WTC11 (cell line): ENCODE measurements around the gene CDK5RAP2. TPM values are rescaled to one million over a fixed set of nuclear protein-coding genes. Genes with fewer than 3 reads are reported as not detected.

ENCODE experiments used
- ATAC-seq: fragments of 200-7000 bp; cut with Tn5 transposase; 2 replicates; pipeline ENCODE4 v1.10.0; 2021; ENCODE audit warnings: mild to moderate bottlenecking, moderate library complexity
- CTCF ChIA-PET: fragments of 300-600 bp; sonication (Branson Sonifier 250); formaldehyde crosslinking; loops from one replicate; lab custom pipeline; 2021; ENCODE audit warnings: antibody characterized with exemption; lab: Charles Lee
- POLR2A ChIA-PET: fragments of 350-600 bp; sonication (Branson Sonifier 250); formaldehyde crosslinking; loops from one replicate; lab custom pipeline; 2021; ENCODE audit warnings: antibody characterized with exemption; lab: Charles Lee
- DNase-seq: peaks from one replicate; pipeline ENCODE4 v3.0.0; 2021; ENCODE audit warnings: low spot score
- H3K27ac Mint-ChIP-seq: 2 replicates; pipeline ENCODE4 v1.8.0; 2021; ENCODE audit warnings: mixed read lengths
- H3K27me3 Mint-ChIP-seq: 2 replicates; pipeline ENCODE4 v1.8.0; 2021; ENCODE audit warnings: low read depth, mild to moderate bottlenecking, moderate library complexity, mixed read lengths
- H3K36me3 Mint-ChIP-seq: 2 replicates; pipeline ENCODE4 v1.8.0; 2021; ENCODE audit warnings: mixed read lengths
- H3K4me1 Mint-ChIP-seq: 2 replicates; pipeline ENCODE4 v1.8.0; 2022; ENCODE audit warnings: mixed read lengths
- H3K4me3 Mint-ChIP-seq: 2 replicates; pipeline ENCODE4 v1.8.0; 2021; ENCODE audit warnings: mild to moderate bottlenecking, moderate library complexity, mixed read lengths
- H3K9me3 Mint-ChIP-seq: 2 replicates; pipeline ENCODE4 v1.8.0; 2021; ENCODE audit warnings: mixed read lengths
- ATF1 ChIP-seq: sonication (generic); formaldehyde crosslinking; IDR thresholded peaks from 2 replicates; pipeline ENCODE4 v1.8.1; 2023; ENCODE audit warnings: mild to moderate bottlenecking, moderate library complexity, missing genetic modification reagents
- ATF2 ChIP-seq: sonication (generic); formaldehyde crosslinking; IDR thresholded peaks from 2 replicates; pipeline ENCODE4 v1.8.1; 2022; ENCODE audit warnings: low read depth, missing genetic modification reagents, borderline replicate concordance
- CREB1 ChIP-seq: sonication (generic); formaldehyde crosslinking; IDR thresholded peaks from 2 replicates; pipeline ENCODE4 v1.8.0; 2023; ENCODE audit warnings: mild to moderate bottlenecking, missing genetic modification reagents
- ESRRA ChIP-seq: sonication (generic); formaldehyde crosslinking; IDR thresholded peaks from 2 replicates; pipeline ENCODE4 v1.8.1; 2022; ENCODE audit warnings: mild to moderate bottlenecking, missing genetic modification reagents, borderline replicate concordance
- FOXJ3 ChIP-seq: sonication (generic); formaldehyde crosslinking; IDR thresholded peaks from 2 replicates; pipeline ENCODE4 v1.9.0; 2021; ENCODE audit warnings: missing genetic modification reagents, mild to moderate bottlenecking, borderline replicate concordance
- GRHL2 ChIP-seq: fragments of 250-450 bp; sonication (Bioruptor Pico); IDR thresholded peaks from 2 replicates; pipeline ENCODE4 v1.8.0; 2022; ENCODE audit warnings: mild to moderate bottlenecking, moderate library complexity; ENCODE audit not compliant: insufficient replicate concordance, severe bottlenecking
- JUN ChIP-seq: sonication (generic); formaldehyde crosslinking; IDR thresholded peaks from 2 replicates; pipeline ENCODE4 v1.8.0; 2023; ENCODE audit warnings: mild to moderate bottlenecking, missing genetic modification reagents
- MXD4 ChIP-seq: fragments of 250-450 bp; sonication (Bioruptor Pico); IDR thresholded peaks from 2 replicates; pipeline ENCODE4 v1.8.0; 2021; ENCODE audit warnings: mild to moderate bottlenecking, moderate library complexity, borderline replicate concordance
- NR3C1 ChIP-seq: sonication (generic); formaldehyde crosslinking; conservative IDR thresholded peaks from 2 replicates; pipeline ENCODE4 v1.8.1; 2023; ENCODE audit warnings: low read depth, mild to moderate bottlenecking, missing genetic modification reagents
- RELA ChIP-seq: sonication (generic); formaldehyde crosslinking; IDR thresholded peaks from 2 replicates; pipeline ENCODE4 v1.8.1; 2022; ENCODE audit warnings: missing genetic modification reagents, mild to moderate bottlenecking, borderline replicate concordance
- SP1 ChIP-seq: sonication (generic); formaldehyde crosslinking; conservative IDR thresholded peaks from 2 replicates; pipeline ENCODE4 v1.8.1; 2022; ENCODE audit warnings: missing genetic modification reagents
- TP53 ChIP-seq: sonication (generic); formaldehyde crosslinking; IDR thresholded peaks from 2 replicates; pipeline ENCODE4 v1.8.1; 2023; ENCODE audit warnings: mild to moderate bottlenecking, missing genetic modification reagents
- ZNF396 ChIP-seq: fragments of 250-450 bp; sonication (Bioruptor Pico); IDR thresholded peaks from 2 replicates; pipeline ENCODE4 v1.8.0; 2021; ENCODE audit warnings: mild to moderate bottlenecking, moderate library complexity, borderline replicate concordance
- ZNF416 ChIP-seq: fragments of 250-450 bp; sonication (Bioruptor Pico); IDR thresholded peaks from 2 replicates; pipeline ENCODE4 v1.9.0; 2021; ENCODE audit warnings: mild to moderate bottlenecking, inconsistent platforms
- ZNF671 ChIP-seq: fragments of 250-450 bp; sonication (Bioruptor Pico); IDR thresholded peaks from 2 replicates; pipeline ENCODE4 v1.8.0; 2021; ENCODE audit warnings: mild to moderate bottlenecking
- total RNA-seq: library from RNA; stranded (reverse); gene quantifications from 3 replicates; pipeline ENCODE4 v1.2.3, GENCODE V29; 2021
- TF ChIP-seq, protein P1 (sequence below): fragments of 250-450 bp; sonication (Bioruptor Pico); IDR thresholded peaks from 2 replicates; pipeline ENCODE4 v1.8.0; 2021; ENCODE audit warnings: mild to moderate bottlenecking
- TF ChIP-seq, protein P2 (sequence below): sonication (generic); formaldehyde crosslinking; IDR thresholded peaks from 2 replicates; pipeline ENCODE4 v1.8.0; 2023; ENCODE audit warnings: missing genetic modification reagents, mild to moderate bottlenecking, borderline replicate concordance
- TF ChIP-seq, protein P3 (sequence below): fragments of 250-450 bp; sonication (Bioruptor Pico); IDR thresholded peaks from 2 replicates; pipeline ENCODE4 v2.1.2; 2022; ENCODE audit warnings: mild to moderate bottlenecking, moderate library complexity
- TF ChIP-seq, protein P4 (sequence below): sonication (generic); formaldehyde crosslinking; IDR thresholded peaks from 2 replicates; pipeline ENCODE4 v1.8.0; 2022; ENCODE audit warnings: missing genetic modification reagents
- TF ChIP-seq, protein P5 (sequence below): sonication (generic); formaldehyde crosslinking; IDR thresholded peaks from 2 replicates; pipeline ENCODE4 v1.8.1; 2023; ENCODE audit warnings: mild to moderate bottlenecking, missing genetic modification reagents

Gene CDK5RAP2
- total RNA-seq, 1 experiment from 2014 or later: 48.3 TPM

GRCh38 chr9:120627073-120627472, 47.1 kb upstream of the CDK5RAP2 start:
- Mint-ChIP-seq H3K27me3 (peaks cover 3% of the 10 kb centered on the region; the same call in 1 of the 2 replicates), H3K36me3 (no peaks in the 10 kb centered on the region), H3K9me3 (no peaks in the 10 kb centered on the region), H3K4me1 (peaks cover 5% of the 10 kb centered on the region; the same call in 1 of the 2 replicates), H3K4me3 (no peak overlapping the region), H3K27ac (no peak overlapping the region)
- ATAC-seq (no peak), DNase-seq (no peak)
- TF ChIP-seq ESRRA (CRISPR knock-in tag): no peak
- TF ChIP-seq ZNF396 (CRISPR knock-in tag): no peak
- TF ChIP-seq, protein P1, sequence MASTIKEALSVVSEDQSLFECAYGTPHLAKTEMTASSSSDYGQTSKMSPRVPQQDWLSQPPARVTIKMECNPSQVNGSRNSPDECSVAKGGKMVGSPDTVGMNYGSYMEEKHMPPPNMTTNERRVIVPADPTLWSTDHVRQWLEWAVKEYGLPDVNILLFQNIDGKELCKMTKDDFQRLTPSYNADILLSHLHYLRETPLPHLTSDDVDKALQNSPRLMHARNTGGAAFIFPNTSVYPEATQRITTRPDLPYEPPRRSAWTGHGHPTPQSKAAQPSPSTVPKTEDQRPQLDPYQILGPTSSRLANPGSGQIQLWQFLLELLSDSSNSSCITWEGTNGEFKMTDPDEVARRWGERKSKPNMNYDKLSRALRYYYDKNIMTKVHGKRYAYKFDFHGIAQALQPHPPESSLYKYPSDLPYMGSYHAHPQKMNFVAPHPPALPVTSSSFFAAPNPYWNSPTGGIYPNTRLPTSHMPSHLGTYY (CRISPR knock-in tag): no peak
- ChIA-PET CTCF (no interaction called here), POLR2A (no interaction called here)

- DNase-seq (no peak), ATAC-seq (no peak)
- Mint-ChIP-seq H3K9me3 (no peaks in the 10 kb centered on the region), H3K4me1 (peaks cover 5% of the 10 kb centered on the region; the same call in 1 of the 2 replicates), H3K27me3 (peaks cover 3% of the 10 kb centered on the region; the same call in 1 of the 2 replicates), H3K27ac (no peak overlapping the region), H3K36me3 (no peaks in the 10 kb centered on the region), H3K4me3 (no peak overlapping the region)
- ChIA-PET CTCF (no interaction called here), POLR2A (no interaction called here)
- TF ChIP-seq ATF1: no peak
- TF ChIP-seq ZNF671 (CRISPR knock-in tag): no peak
- TF ChIP-seq ZNF416 (CRISPR knock-in tag): no peak
- no peak for TF ChIP-seq ATF2 (CRISPR knock-in tag)
- no peak for TF ChIP-seq MXD4 (CRISPR knock-in tag)
- no peak for TF ChIP-seq NR3C1 (CRISPR knock-in tag)
- TF ChIP-seq TP53 (CRISPR knock-in tag): no peak
- TF ChIP-seq GRHL2: no peak
- TF ChIP-seq, protein P2, sequence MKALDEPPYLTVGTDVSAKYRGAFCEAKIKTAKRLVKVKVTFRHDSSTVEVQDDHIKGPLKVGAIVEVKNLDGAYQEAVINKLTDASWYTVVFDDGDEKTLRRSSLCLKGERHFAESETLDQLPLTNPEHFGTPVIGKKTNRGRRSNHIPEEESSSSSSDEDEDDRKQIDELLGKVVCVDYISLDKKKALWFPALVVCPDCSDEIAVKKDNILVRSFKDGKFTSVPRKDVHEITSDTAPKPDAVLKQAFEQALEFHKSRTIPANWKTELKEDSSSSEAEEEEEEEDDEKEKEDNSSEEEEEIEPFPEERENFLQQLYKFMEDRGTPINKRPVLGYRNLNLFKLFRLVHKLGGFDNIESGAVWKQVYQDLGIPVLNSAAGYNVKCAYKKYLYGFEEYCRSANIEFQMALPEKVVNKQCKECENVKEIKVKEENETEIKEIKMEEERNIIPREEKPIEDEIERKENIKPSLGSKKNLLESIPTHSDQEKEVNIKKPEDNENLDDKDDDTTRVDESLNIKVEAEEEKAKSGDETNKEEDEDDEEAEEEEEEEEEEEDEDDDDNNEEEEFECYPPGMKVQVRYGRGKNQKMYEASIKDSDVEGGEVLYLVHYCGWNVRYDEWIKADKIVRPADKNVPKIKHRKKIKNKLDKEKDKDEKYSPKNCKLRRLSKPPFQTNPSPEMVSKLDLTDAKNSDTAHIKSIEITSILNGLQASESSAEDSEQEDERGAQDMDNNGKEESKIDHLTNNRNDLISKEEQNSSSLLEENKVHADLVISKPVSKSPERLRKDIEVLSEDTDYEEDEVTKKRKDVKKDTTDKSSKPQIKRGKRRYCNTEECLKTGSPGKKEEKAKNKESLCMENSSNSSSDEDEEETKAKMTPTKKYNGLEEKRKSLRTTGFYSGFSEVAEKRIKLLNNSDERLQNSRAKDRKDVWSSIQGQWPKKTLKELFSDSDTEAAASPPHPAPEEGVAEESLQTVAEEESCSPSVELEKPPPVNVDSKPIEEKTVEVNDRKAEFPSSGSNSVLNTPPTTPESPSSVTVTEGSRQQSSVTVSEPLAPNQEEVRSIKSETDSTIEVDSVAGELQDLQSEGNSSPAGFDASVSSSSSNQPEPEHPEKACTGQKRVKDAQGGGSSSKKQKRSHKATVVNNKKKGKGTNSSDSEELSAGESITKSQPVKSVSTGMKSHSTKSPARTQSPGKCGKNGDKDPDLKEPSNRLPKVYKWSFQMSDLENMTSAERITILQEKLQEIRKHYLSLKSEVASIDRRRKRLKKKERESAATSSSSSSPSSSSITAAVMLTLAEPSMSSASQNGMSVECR (CRISPR knock-in tag): no peak
- TF ChIP-seq RELA: no peak
- TF ChIP-seq FOXJ3 (CRISPR knock-in tag): no peak
- TF ChIP-seq, protein P1 (CRISPR knock-in tag): no peak
- no peak for TF ChIP-seq SP1 (CRISPR knock-in tag)
- TF ChIP-seq, protein P3, sequence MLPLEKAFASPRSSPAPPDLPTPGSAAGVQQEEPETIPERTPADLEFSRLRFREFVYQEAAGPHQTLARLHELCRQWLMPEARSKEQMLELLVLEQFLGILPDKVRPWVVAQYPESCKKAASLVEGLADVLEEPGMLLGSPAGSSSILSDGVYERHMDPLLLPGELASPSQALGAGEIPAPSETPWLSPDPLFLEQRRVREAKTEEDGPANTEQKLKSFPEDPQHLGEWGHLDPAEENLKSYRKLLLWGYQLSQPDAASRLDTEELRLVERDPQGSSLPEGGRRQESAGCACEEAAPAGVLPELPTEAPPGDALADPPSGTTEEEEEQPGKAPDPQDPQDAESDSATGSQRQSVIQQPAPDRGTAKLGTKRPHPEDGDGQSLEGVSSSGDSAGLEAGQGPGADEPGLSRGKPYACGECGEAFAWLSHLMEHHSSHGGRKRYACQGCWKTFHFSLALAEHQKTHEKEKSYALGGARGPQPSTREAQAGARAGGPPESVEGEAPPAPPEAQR (CRISPR knock-in tag): no peak
- TF ChIP-seq, protein P4, sequence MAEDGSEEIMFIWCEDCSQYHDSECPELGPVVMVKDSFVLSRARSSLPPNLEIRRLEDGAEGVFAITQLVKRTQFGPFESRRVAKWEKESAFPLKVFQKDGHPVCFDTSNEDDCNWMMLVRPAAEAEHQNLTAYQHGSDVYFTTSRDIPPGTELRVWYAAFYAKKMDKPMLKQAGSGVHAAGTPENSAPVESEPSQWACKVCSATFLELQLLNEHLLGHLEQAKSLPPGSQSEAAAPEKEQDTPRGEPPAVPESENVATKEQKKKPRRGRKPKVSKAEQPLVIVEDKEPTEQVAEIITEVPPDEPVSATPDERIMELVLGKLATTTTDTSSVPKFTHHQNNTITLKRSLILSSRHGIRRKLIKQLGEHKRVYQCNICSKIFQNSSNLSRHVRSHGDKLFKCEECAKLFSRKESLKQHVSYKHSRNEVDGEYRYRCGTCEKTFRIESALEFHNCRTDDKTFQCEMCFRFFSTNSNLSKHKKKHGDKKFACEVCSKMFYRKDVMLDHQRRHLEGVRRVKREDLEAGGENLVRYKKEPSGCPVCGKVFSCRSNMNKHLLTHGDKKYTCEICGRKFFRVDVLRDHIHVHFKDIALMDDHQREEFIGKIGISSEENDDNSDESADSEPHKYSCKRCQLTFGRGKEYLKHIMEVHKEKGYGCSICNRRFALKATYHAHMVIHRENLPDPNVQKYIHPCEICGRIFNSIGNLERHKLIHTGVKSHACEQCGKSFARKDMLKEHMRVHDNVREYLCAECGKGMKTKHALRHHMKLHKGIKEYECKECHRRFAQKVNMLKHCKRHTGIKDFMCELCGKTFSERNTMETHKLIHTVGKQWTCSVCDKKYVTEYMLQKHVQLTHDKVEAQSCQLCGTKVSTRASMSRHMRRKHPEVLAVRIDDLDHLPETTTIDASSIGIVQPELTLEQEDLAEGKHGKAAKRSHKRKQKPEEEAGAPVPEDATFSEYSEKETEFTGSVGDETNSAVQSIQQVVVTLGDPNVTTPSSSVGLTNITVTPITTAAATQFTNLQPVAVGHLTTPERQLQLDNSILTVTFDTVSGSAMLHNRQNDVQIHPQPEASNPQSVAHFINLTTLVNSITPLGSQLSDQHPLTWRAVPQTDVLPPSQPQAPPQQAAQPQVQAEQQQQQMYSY (CRISPR knock-in tag): no peak
- no peak for TF ChIP-seq JUN
- TF ChIP-seq CREB1 (CRISPR knock-in tag): no peak
- TF ChIP-seq, protein P5, sequence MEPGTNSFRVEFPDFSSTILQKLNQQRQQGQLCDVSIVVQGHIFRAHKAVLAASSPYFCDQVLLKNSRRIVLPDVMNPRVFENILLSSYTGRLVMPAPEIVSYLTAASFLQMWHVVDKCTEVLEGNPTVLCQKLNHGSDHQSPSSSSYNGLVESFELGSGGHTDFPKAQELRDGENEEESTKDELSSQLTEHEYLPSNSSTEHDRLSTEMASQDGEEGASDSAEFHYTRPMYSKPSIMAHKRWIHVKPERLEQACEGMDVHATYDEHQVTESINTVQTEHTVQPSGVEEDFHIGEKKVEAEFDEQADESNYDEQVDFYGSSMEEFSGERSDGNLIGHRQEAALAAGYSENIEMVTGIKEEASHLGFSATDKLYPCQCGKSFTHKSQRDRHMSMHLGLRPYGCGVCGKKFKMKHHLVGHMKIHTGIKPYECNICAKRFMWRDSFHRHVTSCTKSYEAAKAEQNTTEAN (CRISPR knock-in tag): no peak
Measured at GRCh38 chr9:120626512-120626911, 46.5 kb upstream of the CDK5RAP2 start.
